Glomerular endothelial cell (primary cell): Measurements from ENCODE around the gene GADD45B. TPM values are rescaled to one million over a fixed set of nuclear protein-coding genes. Genes with fewer than 3 reads are reported as not detected.

ENCODE experiments used
- DNase-seq: peaks from one replicate; pipeline ENCODE4 v3.0.0-alpha.2; 2011; ENCODE audit warnings: low read depth, low spot score; ENCODE audit errors: extremely low read depth
- total RNA-seq: library from RNA; depleted of rRNA; stranded (reverse); fragments of >200 nt; gene quantifications from 2 replicates; pipeline ENCODE4 v1.2.3, GENCODE V29; 2015

GADD45B gene, protein sequence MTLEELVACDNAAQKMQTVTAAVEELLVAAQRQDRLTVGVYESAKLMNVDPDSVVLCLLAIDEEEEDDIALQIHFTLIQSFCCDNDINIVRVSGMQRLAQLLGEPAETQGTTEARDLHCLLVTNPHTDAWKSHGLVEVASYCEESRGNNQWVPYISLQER
- 48.5 and 90.1 TPM in 2 replicates for total RNA-seq

DNA sequence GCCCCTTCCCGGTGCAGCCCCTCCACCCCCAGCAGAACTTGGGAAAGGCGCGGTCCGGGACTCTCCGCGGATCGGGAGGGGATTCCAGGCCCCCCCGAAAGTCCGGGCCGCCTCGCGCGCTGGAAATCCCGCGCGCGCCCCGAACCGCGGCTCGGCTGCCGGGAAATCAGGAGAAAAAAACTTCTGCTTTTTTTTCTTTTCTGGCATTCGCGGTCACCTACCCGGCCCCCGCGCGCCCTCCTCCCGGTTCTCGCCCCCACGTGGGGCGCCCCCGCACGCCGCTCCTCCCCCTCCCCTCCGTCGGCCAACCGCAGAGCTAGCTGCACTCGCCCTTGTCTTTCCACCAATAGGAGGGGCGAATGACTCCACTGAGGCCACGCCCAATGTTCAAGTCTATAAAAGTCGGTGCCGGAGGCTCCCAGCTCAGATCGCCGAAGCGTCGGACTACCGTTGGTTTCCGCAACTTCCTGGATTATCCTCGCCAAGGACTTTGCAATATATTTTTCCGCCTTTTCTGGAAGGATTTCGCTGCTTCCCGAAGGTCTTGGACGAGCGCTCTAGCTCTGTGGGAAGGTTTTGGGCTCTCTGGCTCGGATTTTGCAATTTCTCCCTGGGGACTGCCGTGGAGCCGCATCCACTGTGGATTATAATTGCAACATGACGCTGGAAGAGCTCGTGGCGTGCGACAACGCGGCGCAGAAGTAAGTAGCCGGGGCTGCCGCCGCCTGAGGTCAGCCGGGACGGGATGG, at the start of gene GADD45B:
GADD45B (plus strand) TSS at position 426 of the 749 bp plus-strand sequence; CDS start at position 658, 232 bp downstream.
- DNase-seq, result peak; percentile 86

DNA sequence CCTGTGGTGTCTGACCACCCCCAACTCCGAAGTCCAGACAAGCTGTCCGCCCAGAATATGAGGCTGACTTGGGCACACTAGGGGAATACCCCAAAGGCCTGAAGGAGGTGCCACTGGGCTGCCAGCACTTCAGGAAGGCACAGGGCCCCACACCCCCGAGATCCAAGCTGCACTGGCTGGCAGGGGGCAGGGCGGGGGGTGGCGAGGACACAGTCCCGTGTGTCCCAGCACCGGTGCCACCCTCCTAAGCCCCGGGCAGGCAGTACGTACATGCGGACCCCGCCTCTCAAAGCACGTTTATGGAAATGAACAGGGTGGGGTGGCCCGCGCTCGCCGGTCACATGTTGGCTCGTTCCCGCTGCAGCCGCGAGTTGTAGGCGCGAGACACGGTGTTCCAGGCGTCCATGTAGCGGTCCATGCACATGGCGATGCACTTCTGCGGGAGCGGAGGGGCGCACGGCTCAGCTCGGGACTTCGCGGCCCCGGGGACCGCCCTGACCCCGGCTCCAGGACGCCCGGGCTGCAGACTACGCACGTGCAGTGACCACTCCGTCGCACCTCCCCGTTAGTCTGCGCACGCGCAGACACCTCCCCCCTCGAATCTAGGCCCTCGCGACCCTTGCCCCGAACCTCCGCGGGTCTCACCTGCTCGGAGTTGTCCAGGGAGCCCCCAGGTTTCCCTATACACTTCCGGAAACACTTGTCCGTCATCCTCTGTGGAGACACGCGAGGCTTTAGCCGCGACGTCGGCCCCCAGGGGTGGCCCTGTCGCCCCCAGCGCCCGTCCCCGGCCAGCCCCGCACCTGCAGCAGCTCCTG, 49.1 kb upstream of the GADD45B start:
- DNase-seq, result no peak

GRCh38 chr19:2427429-2428320, 48.3 kb upstream of the GADD45B start, which contains the start of gene TIMM13:
TIMM13 (minus strand) TSS chr19:2427586; CDS start chr19:2427533, 53 bp downstream.
- DNase-seq, result peak; percentile 70

- DNase-seq, result no peak
These were observed 47.6 kb upstream of the GADD45B start for GRCh38 chr19:2428321-2428690.

DNA sequence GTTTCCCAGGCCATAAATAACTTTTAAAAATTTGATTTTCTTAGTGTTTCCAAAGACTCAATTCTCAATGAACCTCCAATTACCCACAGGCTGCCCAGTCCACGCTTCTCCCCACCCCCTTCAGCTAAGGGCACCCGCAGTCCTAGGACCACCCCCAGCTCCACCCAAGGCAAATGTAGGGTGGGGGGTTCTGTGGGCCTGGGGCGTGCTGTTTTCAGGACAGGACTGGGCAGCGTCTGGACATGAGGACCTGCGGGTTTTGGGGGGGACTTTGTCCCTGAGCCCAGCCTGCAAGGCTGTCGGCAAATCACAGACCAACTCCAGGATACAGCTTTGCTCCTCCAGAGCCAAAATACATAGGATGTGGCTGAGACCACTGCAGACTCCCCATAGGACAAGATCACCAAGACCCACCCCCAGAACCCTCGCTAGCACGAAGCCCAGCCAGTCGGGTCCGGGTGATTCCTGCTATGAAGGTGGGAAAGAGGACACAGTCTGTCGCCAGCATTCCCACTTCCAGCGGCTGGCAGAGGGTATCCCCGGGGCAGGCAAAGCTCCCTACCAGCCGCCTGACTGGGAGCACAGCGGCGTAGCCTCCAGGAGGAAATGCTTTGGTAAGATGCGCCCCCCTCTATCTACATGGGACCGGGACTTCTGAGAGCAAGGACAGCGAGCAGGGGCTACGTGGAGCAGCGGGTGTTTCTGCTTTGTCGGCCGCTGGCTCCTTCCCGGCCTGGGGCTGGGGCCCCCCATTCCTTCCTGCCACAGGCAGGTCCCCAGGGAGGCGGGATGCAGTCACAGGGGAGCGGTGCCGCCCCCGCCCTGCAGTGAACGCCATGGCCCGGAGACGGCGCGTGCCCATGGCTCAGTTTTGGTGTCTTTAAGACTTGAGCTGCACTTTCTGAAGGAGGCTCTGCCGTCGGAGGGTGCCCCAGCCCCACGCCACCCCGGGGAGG, 46.9 kb upstream of the GADD45B start:
- no peak for DNase-seq

- no peak for DNase-seq
These were observed 45.9 kb upstream of the GADD45B start for GRCh38 chr19:2429917-2430535.

GRCh38 chr19:2431318-2432055, 44.4 kb upstream of the GADD45B start:
- DNase-seq, result no peak

DNA sequence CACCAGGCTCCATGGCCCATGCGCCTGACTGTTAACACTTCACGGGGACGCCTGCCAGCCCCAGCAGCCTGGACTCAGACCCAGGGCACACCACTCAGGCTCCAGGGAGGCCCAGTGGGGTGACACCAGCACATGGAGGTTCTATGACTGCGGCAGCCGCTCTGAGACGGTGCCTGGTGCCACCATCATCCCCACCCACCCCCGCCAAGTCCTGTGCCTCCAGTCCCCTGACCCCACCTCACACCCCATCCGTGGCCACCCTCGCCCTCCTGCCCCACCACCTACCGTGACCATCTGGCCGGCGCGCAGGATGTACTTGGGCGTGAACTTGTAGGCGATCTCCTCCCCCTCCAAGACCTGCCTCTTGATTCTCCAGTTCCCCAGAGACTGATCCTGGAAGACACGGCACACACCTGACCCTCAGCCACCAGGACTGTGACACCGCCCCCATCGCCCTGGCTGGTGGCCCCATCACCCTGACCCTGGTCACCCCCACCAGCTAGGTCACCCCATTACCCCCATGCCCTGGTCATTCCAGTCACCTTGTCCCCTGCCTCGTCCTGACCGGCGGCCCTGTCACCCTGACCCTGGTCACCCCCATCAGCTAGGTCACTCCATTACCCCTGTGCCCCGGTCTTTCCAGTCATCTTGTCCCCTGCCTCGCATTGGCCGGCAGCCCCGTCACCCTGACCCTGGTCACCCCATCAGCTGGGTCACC, 43.6 kb upstream of the GADD45B start:
- no peak for DNase-seq

GRCh38 chr19:2433854-2434253, 42.1 kb upstream of the GADD45B start:
- DNase-seq, result no peak

DNA sequence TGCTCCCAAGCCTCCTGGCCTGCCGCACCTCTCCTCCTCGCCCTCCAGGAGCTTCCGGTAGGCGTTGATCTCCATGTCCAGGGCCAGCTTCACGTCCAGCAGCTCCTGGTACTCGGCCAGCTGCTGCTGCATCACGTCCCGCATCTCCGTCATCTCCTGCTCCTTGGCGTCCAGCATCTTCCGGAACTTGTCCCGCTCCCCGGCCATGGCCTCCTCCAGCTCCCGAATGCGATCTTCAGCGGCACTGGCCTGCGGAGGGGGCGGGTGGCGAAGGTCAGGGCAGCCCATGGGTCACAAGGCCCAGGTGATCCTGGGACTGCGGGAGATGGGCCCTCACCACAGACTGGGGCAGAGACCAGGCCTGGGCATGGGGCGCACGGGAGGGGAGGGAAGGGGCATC, 41.7 kb upstream of the GADD45B start:
- DNase-seq, result no peak

DNA sequence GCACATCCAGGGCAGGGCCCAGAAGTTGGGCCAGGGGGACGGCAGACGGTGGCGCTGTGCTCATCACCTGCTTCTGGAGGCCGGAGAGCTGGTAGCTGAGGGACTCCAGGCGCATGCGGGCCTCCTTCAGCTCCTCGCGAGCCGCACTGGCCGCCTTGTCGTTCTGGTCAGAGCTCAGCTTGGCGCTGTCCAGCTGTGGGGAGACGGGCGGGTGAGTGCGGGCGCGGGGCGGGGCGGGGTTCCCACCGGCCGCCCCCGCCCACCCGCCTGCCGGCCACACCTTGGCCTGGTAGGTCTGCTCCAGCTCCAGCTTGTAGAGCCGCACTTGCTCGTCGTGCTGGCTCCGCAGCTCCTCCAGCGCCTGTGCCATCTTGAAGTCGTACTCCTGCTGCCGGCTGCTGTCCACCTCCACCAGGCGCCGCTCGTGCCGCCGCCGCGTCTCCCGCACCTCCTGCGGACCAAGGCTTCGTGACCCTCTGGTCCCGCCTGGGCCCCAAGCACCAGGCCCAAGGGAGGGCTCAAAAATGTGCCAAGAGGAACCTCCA, 41.1 kb upstream of the GADD45B start:
- DNase-seq, result no peak

- no peak for DNase-seq
These were observed 39.5 kb upstream of the GADD45B start for GRCh38 chr19:2436384-2436783.

DNA sequence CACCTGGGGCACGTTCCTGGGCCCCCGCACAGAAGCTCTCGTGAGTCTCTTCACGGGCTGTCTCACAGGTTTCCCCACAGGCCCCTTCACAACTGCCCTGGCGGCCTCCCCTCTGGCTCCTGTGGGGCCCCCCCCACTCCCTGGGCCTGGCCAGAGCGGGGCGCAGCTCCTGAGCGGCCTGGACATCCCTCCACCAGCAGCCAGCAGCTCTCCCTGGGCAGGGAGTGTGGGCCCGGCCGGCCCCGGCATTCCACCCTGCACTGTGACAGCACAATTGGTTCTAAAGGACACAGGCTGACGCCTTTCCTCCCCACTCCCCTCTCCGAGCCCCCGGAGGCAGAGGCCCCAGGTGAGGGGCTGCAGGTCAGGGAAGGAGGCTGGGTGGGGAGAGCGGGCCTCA, 39.0 kb upstream of the GADD45B start:
- no peak for DNase-seq

DNA sequence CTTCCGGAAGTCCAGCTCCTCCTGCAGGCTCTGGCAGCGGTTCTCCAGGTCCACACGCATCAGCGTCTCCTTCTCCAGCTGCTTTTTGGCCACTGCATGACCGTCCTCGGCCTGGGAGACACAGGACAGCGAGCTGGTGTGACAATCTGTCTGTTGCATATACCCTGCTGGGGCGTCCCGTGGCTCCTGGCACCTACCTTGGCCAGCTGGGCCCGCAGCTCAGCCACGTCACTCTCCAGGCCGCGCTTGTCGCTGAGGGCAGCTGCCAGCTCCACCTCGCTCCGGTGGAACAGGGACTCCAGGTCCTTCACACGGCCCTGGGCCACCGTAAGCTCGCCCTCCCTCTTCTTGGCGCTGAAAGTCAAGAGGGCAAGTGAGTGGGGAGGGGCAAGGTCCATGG, 37.7 kb upstream of the GADD45B start:
- DNase-seq, result no peak

GRCh38 chr19:2440515-2440914, 35.4 kb upstream of the GADD45B start:
- DNase-seq, result no peak

GRCh38 chr19:2441096-2441752, 34.7 kb upstream of the GADD45B start:
- no peak for DNase-seq
